AG09309 (cell line): Measurements from ENCODE around the gene PLOD2.

Experiments used
- DNase-seq: peaks from one replicate; pipeline ENCODE4 v3.0.0-alpha.2; 2010; ENCODE audit warnings: low read depth
- H3K4me3 ChIP-seq: 2 replicates; pipeline ENCODE4 v1.5.1; 2011; ENCODE audit warnings: mild to moderate bottlenecking, low read depth, low read length, moderate library complexity; ENCODE audit not compliant: control insufficient read depth
- TF ChIP-seq, protein P1 (sequence below): IDR thresholded peaks from 2 replicates; pipeline ENCODE4 v1.5.1; 2011; ENCODE audit warnings: mild to moderate bottlenecking, low read depth, low read length, inconsistent platforms; ENCODE audit not compliant: insufficient read depth, control insufficient read depth; ENCODE audit errors: missing control alignments

The PLOD2 gene

DNA sequence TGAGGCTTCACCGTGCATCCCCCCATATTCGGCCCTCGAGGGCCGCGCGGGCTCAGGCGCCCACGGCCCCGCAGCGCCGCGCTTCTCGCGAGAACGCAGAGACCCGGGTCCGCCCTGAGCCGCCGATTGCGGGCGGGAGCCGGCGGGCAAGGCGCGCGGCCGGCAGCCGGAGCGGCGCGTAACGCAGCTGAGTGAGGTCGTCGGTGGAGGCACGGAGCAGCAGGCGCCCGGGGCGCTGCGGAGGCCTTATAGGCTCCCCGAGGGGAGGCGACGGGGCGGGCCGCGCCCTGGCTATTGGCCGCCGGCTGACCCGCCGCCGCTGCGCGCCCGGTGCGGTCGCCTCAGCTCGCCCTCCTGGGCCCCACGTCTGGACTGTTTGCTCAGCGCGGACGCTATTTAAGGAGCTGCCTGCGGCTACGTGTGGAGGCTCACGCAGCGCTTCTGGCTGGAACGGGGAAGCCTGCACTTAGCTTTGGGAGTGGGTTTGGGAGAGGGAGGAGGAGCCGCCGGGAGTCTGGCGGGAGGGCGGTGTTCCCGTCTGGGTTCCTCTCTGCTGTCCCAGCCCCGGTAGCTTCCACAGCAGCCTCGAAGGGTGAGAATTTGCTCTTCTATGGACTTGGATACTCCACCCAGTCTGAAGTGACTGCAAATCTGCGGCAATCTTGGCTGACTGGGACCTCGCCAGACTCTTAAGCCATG lies at the start of gene PLOD2:
TSS of gene PLOD2 (minus strand) at position 221 of the 699 bp plus-strand sequence. CDS start at position 26, 195 bp downstream.
- TF ChIP-seq, protein P1, sequence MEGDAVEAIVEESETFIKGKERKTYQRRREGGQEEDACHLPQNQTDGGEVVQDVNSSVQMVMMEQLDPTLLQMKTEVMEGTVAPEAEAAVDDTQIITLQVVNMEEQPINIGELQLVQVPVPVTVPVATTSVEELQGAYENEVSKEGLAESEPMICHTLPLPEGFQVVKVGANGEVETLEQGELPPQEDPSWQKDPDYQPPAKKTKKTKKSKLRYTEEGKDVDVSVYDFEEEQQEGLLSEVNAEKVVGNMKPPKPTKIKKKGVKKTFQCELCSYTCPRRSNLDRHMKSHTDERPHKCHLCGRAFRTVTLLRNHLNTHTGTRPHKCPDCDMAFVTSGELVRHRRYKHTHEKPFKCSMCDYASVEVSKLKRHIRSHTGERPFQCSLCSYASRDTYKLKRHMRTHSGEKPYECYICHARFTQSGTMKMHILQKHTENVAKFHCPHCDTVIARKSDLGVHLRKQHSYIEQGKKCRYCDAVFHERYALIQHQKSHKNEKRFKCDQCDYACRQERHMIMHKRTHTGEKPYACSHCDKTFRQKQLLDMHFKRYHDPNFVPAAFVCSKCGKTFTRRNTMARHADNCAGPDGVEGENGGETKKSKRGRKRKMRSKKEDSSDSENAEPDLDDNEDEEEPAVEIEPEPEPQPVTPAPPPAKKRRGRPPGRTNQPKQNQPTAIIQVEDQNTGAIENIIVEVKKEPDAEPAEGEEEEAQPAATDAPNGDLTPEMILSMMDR: no peak
- DNase-seq: peak; percentile 75
- H3K4me3 ChIP-seq: peak within 1 kb of the TSS; percentile 70

DNA sequence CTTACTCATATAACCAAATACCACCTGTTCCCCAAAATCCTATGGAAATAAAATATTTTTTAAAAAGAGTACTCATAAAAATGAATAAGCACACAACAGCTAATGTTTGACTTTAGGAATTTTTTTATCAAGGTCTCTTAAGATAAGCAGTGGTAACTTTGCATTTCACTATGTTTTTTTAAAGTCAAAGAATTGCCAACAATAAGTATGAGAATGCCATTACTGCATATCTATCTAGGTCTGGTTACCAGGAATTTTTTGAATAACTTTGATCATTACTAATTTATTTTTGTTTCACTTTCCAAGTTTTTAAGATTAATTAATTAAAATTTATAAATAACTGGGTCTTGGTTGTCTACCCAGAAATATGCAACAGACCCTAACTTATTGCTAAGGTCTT lies 48.4 kb upstream of the PLOD2 start:
- no peak overlapping the region for H3K4me3 ChIP-seq
- TF ChIP-seq, protein P1: no peak
- no peak for DNase-seq

DNA sequence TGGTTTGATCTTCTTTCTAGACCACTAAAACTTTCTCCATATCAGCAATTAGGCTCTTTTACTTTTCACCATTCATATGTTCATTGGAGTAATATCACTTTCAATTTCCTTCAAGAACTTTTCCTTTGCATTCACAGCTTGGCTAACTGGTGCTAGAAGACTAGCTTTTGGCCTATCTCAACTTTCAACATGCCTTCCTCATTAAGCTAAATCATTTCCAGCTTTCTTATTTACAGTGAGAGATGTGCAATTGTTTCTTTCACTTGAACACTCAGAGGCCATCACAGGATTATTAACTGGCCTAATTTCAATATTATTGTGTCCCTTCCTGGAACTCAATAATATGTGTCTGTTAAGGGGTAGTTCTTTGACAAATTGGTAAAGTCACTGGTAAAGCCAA lies 42.8 kb upstream of the PLOD2 start:
- no peak for DNase-seq
- H3K4me3 ChIP-seq: no peak overlapping the region
- TF ChIP-seq, protein P1: no peak

DNA sequence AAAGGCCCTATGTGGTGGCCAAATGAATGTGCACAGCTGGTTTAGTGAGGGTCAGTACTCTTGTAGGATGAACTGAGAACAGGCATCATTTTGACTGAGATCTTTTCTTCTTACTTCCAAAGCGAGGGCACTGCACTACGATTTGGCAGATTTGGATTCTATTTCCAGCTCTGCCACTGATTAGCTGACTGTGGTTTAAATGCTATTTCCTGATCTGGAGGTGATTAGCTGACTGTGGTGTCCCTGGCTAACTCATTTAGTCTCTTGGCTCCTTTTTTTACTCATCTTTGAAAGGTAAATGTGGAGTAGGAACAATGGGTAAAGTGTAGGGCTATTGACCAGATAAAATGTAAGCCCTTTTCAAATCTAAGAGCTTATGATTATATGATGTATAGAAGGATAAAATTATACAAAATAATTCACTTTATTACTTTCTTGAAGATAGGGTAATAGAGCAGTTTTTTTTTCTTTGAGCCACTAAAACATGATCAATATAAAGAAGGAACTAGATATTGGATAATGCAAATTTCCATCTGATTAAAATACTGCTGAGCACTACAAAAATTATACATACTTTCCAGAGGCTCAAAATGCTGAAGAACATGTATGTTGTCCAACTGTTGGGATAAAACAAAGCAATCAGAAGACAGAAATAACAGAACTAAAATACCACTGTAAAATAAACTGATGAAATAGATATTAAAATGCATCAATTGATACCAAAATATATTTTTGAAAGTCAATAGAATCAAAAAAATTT lies 39.7 kb upstream of the PLOD2 start:
- no peak for DNase-seq
- H3K4me3 ChIP-seq: no peak overlapping the region
- TF ChIP-seq, protein P1: no peak

DNA sequence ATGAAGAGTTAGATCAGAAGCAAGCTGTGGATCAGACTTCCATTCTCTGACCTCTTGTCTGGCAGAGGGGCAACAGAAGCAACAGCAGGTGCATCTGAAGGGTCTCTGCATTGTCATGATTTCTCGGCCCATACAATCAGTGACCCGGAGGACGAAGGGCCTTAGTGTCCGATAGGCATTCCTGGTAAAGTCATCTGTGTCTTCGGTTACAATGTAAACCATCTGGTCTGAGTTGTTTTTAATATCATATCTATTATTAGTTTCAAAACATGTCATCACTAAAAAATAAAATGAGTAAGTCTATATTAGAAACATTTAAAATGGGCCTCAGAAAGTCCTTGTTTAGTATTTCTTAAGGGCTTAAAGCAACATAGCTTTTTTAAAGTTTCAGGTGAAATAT lies 38.8 kb upstream of the PLOD2 start:
- TF ChIP-seq, protein P1: no peak
- H3K4me3 ChIP-seq: no peak overlapping the region
- no peak for DNase-seq

DNA sequence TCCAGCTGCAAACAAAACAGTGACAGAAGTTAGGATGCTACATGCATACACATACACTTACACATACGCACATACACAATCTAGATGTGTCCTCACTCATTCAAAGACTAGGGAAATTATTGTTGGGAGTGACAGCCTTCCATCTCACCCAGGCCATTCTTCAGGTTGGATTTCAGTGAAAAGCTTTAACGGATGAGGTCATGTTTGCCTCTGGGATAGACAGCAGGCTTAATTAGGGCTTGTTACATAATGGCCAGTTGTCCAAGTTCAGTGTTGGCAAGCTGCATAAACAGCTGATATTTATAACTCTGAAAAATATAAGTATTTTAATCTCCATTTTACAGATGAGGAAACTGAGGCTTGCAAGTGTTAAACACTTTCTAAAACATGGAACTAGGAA lies 35.8 kb upstream of the PLOD2 start:
- no peak overlapping the region for H3K4me3 ChIP-seq
- TF ChIP-seq, protein P1: no peak
- no peak for DNase-seq
